Islet precursor cell (in vitro differentiated cells): ENCODE measurements around the gene CTNND2.

Experiments used
- DNase-seq: peaks from one replicate; pipeline ENCODE4 v3.0.0-alpha.2; 2018

Gene CTNND2

GRCh38 chr5:11590475-11590874, 313.8 kb downstream of the CTNND2 start:
- no peak for DNase-seq

GRCh38 chr5:11588803-11589202, 315.4 kb downstream of the CTNND2 start:
- DNase-seq: no peak

- DNase-seq: no peak
These were observed 320.2 kb downstream of the CTNND2 start for GRCh38 chr5:11584017-11584416.

- DNase-seq: no peak
These were observed 324.9 kb downstream of the CTNND2 start for GRCh38 chr5:11579351-11579750.

GRCh38 chr5:11574787-11575186, 329.5 kb downstream of the CTNND2 start:
- no peak for DNase-seq

GRCh38 chr5:11573140-11573992, 330.9 kb downstream of the CTNND2 start:
- no peak for DNase-seq

GRCh38 chr5:11564706-11565105, 339.5 kb downstream of the CTNND2 start:
- DNase-seq: no peak

- DNase-seq: no peak
These were observed 340.4 kb downstream of the CTNND2 start for GRCh38 chr5:11563822-11564221.

GRCh38 chr5:11560915-11561697, 343.1 kb downstream of the CTNND2 start:
- no peak for DNase-seq

GRCh38 chr5:11557063-11557462, 347.2 kb downstream of the CTNND2 start:
- no peak for DNase-seq

- no peak for DNase-seq
These were observed 349.1 kb downstream of the CTNND2 start for GRCh38 chr5:11555171-11555570.

GRCh38 chr5:11547730-11548129, 356.5 kb downstream of the CTNND2 start:
- no peak for DNase-seq

- DNase-seq: no peak
These were observed 357.1 kb downstream of the CTNND2 start for GRCh38 chr5:11547140-11547539.

GRCh38 chr5:11540112-11540511, 364.1 kb downstream of the CTNND2 start:
- no peak for DNase-seq

GRCh38 chr5:11531811-11532555, 372.3 kb downstream of the CTNND2 start:
- no peak for DNase-seq

GRCh38 chr5:11528720-11529119, 375.5 kb downstream of the CTNND2 start:
- no peak for DNase-seq

GRCh38 chr5:11527652-11528349, 376.4 kb downstream of the CTNND2 start:
- DNase-seq: no peak

- no peak for DNase-seq
These were observed 379.2 kb downstream of the CTNND2 start for GRCh38 chr5:11525020-11525419.

GRCh38 chr5:11524188-11524587, 380.1 kb downstream of the CTNND2 start:
- peak; percentile 59 for DNase-seq

- no peak for DNase-seq
These were observed 381.4 kb downstream of the CTNND2 start for GRCh38 chr5:11522796-11523195.

GRCh38 chr5:11520241-11520930, 383.9 kb downstream of the CTNND2 start:
- no peak for DNase-seq

- DNase-seq: no peak
These were observed 385.0 kb downstream of the CTNND2 start for GRCh38 chr5:11519236-11519635.
